ENCODE data around the gene TRIM54. TPM values are rescaled to one million over a fixed set of nuclear protein-coding genes. Genes with fewer than 3 reads are reported as not detected.
A peak's percentile ranks its signal among the peaks of the same experiment; 100 is the strongest.

Gene TRIM54, protein sequence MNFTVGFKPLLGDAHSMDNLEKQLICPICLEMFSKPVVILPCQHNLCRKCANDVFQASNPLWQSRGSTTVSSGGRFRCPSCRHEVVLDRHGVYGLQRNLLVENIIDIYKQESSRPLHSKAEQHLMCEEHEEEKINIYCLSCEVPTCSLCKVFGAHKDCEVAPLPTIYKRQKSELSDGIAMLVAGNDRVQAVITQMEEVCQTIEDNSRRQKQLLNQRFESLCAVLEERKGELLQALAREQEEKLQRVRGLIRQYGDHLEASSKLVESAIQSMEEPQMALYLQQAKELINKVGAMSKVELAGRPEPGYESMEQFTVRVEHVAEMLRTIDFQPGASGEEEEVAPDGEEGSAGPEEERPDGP
- total RNA-seq (under 1 TPM; 0.22 TPM), polyA plus RNA-seq (not detected)

DNA sequence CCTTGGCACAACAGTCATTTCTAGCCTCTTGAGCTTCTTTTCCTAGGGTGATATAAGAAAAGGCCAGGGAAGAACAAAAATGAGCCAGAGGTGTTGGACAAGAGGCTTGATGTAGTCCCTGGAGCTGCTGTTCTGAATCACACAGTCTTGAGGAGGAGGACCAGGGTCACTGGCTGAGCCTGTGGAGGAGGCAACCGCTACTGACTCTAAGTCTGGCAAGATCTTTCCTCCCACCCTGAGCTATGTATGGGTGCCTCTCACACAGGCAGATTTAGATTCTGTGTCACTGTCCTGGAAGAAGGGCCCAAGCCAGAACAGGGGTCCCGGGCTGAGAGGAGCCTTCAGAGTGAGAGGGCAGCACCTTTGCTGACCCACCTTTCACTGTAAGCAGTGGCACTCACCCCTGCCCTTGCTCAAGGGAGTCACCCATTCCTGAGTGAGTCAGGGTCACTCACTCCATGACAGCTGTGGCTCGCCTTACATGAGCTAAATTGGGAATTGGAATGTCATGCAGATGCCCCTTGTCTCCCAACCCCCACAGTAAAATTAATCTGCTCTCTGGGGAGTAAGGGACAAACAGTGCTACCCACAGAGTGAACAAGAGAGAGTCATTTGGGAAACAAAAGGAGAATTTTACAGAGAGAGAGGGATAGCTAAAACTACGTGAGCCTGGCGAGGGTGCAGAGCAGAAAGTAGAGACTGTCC is at the start of gene TRIM54:
TSS of gene TRIM54 (plus strand) at position 575 of the 705 bp plus-strand sequence. CDS start 303 bp downstream, outside the sequence.
- Mint-ChIP-seq H3K9me3 (no peaks in the 10 kb centered on the region), H3K27me3 (peaks cover 20 to 65% of the 10 kb centered on the region in 2 donors), H3K4me1 (peaks cover 2 to 5% (median 4%) of the 10 kb centered on the region in 3 donors), H3K27ac (peak within 1 kb of the TSS in 1 of 8 donors; percentile 36), H3K4me3 (no peak within 1 kb of the TSS), H3K36me3 (no peaks in the 10 kb centered on the region)
- no peaks in the 10 kb centered on the region for H3K36me3 ChIP-seq (ENCODE audit: insufficient read depth, low read length)
- H3K27me3 ChIP-seq (ENCODE audit: insufficient read depth, low read length, poor library complexity, severe bottlenecking), result no peaks in the 10 kb centered on the region
- no peak within 1 kb of the TSS for H3K4me3 ChIP-seq (ENCODE audit: low read length)
- ChIA-PET CTCF (interaction anchor here (1.2 to 4.7 kb wide), 4 partner anchors 17 to 321 kb away, joined by 10 to 84 read pairs (median 42); partner anchors contain the start of gene SLC30A3), POLR2A (interaction anchor here (0.6 kb wide), 1 partner anchor 201 kb away, joined by 4 read pairs; no protein-coding TSS in a partner anchor)
- H3K4me1 ChIP-seq (ENCODE audit: insufficient read depth, low read length), result no peaks in the 10 kb centered on the region
- DNase-seq, result no peak
- no peaks in the 10 kb centered on the region for H3K9me3 ChIP-seq (ENCODE audit: low read length)
- no peak within 1 kb of the TSS for H3K27ac ChIP-seq (ENCODE audit: low read depth, low read length)

DNA sequence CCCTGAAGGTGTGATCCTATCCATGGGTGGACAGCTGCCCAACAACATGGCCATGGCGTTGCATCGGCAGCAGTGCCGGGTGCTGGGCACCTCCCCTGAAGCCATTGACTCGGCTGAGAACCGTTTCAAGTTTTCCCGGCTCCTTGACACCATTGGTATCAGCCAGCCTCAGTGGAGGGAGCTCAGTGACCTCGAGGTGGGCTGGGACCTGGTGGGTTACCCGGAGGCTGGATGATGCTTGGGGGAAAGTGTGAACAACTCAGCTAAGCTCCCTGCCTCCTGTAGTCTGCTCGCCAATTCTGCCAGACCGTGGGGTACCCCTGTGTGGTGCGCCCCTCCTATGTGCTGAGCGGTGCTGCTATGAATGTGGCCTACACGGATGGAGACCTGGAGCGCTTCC is 48.9 kb upstream of the TRIM54 start:
- peaks cover 64% of the 10 kb centered on the region for H3K36me3 ChIP-seq (ENCODE audit: insufficient read depth, low read length)
- Mint-ChIP-seq H3K4me1 (no peaks in the 10 kb centered on the region), H3K4me3 (no peak overlapping the region), H3K27ac (no peak overlapping the region), H3K9me3 (no peaks in the 10 kb centered on the region), H3K36me3 (peaks cover 11 to 88% (median 26%) of the 10 kb centered on the region in 3 donors), H3K27me3 (no peaks in the 10 kb centered on the region)
- H3K4me1 ChIP-seq (ENCODE audit: insufficient read depth, low read length), result no peaks in the 10 kb centered on the region
- H3K4me3 ChIP-seq (ENCODE audit: low read length), result no peak overlapping the region
- no peaks in the 10 kb centered on the region for H3K27me3 ChIP-seq (ENCODE audit: insufficient read depth, low read length, poor library complexity, severe bottlenecking)
- H3K27ac ChIP-seq (ENCODE audit: low read depth, low read length), result no peak overlapping the region
- CTCF ChIA-PET, result no interaction called here
- H3K9me3 ChIP-seq (ENCODE audit: low read length), result no peaks in the 10 kb centered on the region
- no peak for DNase-seq
- POLR2A ChIA-PET, result no interaction called here

DNA sequence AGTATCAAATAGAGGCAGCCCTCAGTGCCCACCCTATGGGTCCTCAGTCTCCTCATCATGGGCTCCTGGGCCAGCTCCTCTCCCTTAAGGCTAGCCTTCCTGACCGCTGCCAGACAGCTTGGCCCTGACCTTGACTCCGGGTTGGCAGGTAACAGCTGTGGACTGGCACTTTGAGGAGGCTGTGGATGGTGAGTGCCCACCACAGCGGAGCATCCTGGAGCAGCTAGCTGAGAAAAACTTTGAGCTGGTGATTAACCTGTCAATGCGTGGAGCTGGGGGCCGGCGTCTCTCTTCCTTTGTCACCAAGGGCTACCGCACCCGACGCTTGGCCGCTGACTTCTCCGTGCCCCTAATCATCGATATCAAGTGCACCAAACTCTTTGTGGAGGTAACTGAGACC is 46.1 kb upstream of the TRIM54 start:
- Histone ChIP-seq H3K36me3 (ENCODE audit: insufficient read depth, low read length) (peaks cover 87% of the 10 kb centered on the region), H3K27me3 (ENCODE audit: insufficient read depth, low read length, poor library complexity, severe bottlenecking) (no peaks in the 10 kb centered on the region), H3K4me3 (ENCODE audit: low read length) (no peak overlapping the region), H3K9me3 (ENCODE audit: low read length) (no peaks in the 10 kb centered on the region), H3K4me1 (ENCODE audit: insufficient read depth, low read length) (no peaks in the 10 kb centered on the region), H3K27ac (ENCODE audit: low read depth, low read length) (no peak overlapping the region)
- peaks cover 11 to 97% (median 24%) of the 10 kb centered on the region in 3 donors for H3K36me3 Mint-ChIP-seq
- no peaks in the 10 kb centered on the region for H3K9me3 Mint-ChIP-seq
- ChIA-PET CTCF (interaction anchor here (0.7 kb wide), 1 partner anchor 43 kb away, joined by 3 read pairs; no protein-coding TSS in a partner anchor), POLR2A (no interaction called here)
- peaks cover 0 to under 1% (median 0%) of the 10 kb centered on the region in 3 donors for H3K4me1 Mint-ChIP-seq
- H3K4me3 Mint-ChIP-seq, result no peak overlapping the region
- DNase-seq, result no peak
- H3K27me3 Mint-ChIP-seq, result no peaks in the 10 kb centered on the region
- H3K27ac Mint-ChIP-seq, result no peak overlapping the region

DNA sequence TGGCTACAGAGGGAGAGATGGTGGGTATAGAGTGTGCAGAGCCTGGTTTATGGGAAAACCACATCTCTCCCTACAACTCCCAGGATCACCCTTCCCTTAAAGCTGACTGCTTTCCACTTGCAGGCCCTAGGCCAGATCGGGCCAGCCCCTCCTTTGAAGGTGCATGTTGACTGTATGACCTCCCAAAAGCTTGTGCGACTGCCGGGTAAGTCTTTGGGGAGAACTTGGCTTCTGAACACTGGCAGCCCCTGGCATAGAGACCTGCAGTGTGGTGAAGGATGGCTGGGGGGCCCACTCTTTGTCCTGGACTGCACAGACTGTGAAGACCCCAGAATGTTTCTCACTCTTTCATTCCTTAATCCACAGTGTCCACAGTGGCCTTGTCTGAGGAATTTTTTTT is 45.6 kb upstream of the TRIM54 start:
- no peak overlapping the region for H3K27ac Mint-ChIP-seq
- no peak overlapping the region for H3K27ac ChIP-seq (ENCODE audit: low read depth, low read length)
- CTCF ChIA-PET, result no interaction called here
- no peaks in the 10 kb centered on the region for H3K27me3 ChIP-seq (ENCODE audit: insufficient read depth, low read length, poor library complexity, severe bottlenecking)
- no peak for DNase-seq
- no peak overlapping the region for H3K4me3 Mint-ChIP-seq
- H3K4me3 ChIP-seq (ENCODE audit: low read length), result no peak overlapping the region
- H3K36me3 ChIP-seq (ENCODE audit: insufficient read depth, low read length), result peaks cover 87% of the 10 kb centered on the region
- no peaks in the 10 kb centered on the region for H3K9me3 ChIP-seq (ENCODE audit: low read length)
- no peaks in the 10 kb centered on the region for H3K4me1 ChIP-seq (ENCODE audit: insufficient read depth, low read length)
- POLR2A ChIA-PET, result no interaction called here
- H3K4me1 Mint-ChIP-seq, result peaks cover 0 to 3% (median 3%) of the 10 kb centered on the region in 3 donors
- H3K9me3 Mint-ChIP-seq, result no peaks in the 10 kb centered on the region
- no peaks in the 10 kb centered on the region for H3K27me3 Mint-ChIP-seq
- peaks cover 11 to 97% (median 23%) of the 10 kb centered on the region in 3 donors for H3K36me3 Mint-ChIP-seq

DNA sequence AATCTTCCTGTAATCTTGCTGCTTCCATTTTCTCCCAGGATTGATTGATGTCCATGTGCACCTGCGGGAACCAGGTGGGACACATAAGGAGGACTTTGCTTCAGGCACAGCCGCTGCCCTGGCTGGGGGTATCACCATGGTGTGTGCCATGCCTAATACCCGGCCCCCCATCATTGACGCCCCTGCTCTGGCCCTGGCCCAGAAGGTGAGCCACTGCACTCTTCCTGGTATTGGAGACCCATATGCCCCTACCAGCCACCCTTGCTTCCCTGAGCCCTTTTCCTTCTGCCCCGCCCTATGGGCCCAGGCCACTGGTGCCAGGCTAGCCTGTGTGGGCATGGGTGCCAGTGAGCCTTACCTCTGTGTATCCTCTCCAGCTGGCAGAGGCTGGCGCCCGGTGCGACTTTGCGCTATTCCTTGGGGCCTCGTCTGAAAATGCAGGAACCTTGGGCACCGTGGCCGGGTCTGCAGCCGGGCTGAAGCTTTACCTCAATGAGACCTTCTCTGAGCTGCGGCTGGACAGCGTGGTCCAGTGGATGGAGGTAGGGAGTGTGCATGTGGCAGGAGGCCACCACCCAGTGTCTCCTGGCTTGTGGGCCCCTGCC is 44.8 kb upstream of the TRIM54 start:
- H3K9me3 ChIP-seq (ENCODE audit: low read length), result no peaks in the 10 kb centered on the region
- peaks cover 79% of the 10 kb centered on the region for H3K36me3 ChIP-seq (ENCODE audit: insufficient read depth, low read length)
- no peaks in the 10 kb centered on the region for H3K27me3 ChIP-seq (ENCODE audit: insufficient read depth, low read length, poor library complexity, severe bottlenecking)
- peaks cover 11 to 97% (median 21%) of the 10 kb centered on the region in 3 donors for H3K36me3 Mint-ChIP-seq
- H3K9me3 Mint-ChIP-seq, result no peaks in the 10 kb centered on the region
- H3K27ac Mint-ChIP-seq, result no peak overlapping the region
- H3K4me1 Mint-ChIP-seq, result peaks cover 0 to 10% (median 3%) of the 10 kb centered on the region in 3 donors
- ChIA-PET POLR2A (no interaction called here), CTCF (no interaction called here)
- no peak for DNase-seq
- H3K27ac ChIP-seq (ENCODE audit: low read depth, low read length), result no peak overlapping the region
- H3K27me3 Mint-ChIP-seq, result no peaks in the 10 kb centered on the region
- H3K4me3 ChIP-seq (ENCODE audit: low read length), result no peak overlapping the region
- no peak overlapping the region for H3K4me3 Mint-ChIP-seq
- H3K4me1 ChIP-seq (ENCODE audit: insufficient read depth, low read length), result no peaks in the 10 kb centered on the region

DNA sequence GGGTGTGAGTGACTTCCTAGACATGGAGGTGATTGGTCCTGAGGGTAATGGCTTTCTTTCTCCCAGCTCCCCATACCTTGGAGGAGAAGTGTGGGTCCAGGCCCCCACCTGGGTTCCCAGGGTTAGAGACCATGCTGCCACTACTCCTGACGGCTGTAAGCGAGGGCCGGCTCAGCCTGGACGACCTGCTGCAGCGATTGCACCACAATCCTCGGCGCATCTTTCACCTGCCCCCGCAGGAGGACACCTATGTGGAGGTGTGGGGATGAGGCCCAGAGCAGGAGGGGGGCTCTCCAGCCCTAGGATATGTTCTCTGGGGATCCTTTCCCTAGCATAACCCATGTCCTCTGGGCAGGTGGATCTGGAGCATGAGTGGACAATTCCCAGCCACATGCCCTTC is 43.3 kb upstream of the TRIM54 start:
- peak overlapping the region in 1 of 8 donors; percentile 70 for H3K27ac Mint-ChIP-seq
- Histone ChIP-seq H3K9me3 (ENCODE audit: low read length) (no peaks in the 10 kb centered on the region), H3K4me3 (ENCODE audit: low read length) (no peak overlapping the region), H3K4me1 (ENCODE audit: insufficient read depth, low read length) (no peaks in the 10 kb centered on the region), H3K27me3 (ENCODE audit: insufficient read depth, low read length, poor library complexity, severe bottlenecking) (no peaks in the 10 kb centered on the region), H3K27ac (ENCODE audit: low read depth, low read length) (no peak overlapping the region), H3K36me3 (ENCODE audit: insufficient read depth, low read length) (peaks cover 77% of the 10 kb centered on the region)
- CTCF ChIA-PET, result no interaction called here
- no peaks in the 10 kb centered on the region for H3K27me3 Mint-ChIP-seq
- no peak overlapping the region for H3K4me3 Mint-ChIP-seq
- H3K36me3 Mint-ChIP-seq, result peaks cover 6 to 97% (median 16%) of the 10 kb centered on the region in 3 donors
- POLR2A ChIA-PET, result no interaction called here
- peaks cover 0 to 10% (median 3%) of the 10 kb centered on the region in 3 donors for H3K4me1 Mint-ChIP-seq
- no peaks in the 10 kb centered on the region for H3K9me3 Mint-ChIP-seq
- no peak for DNase-seq

DNA sequence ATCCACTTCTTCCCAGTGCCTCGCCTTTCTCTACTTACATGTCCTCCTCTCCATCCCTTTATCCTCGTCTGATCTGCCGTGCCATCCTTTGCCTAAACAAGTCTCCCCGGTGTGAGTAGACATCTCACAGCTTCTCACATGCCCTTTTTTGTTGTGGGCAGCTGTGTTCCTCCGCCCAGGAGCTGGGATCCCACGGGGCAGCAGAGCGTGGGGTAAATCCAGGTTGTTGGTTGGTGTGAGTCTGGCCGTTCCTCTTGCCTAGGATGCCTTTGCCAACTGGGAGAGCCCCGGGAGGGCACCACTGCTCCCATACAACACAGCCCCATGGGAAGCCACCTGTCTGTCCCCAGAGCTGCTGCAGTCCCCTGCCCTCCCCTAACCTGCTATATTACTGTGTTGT is 41.8 kb upstream of the TRIM54 start:
- Mint-ChIP-seq H3K9me3 (no peaks in the 10 kb centered on the region), H3K4me1 (peaks cover 0 to 10% (median 3%) of the 10 kb centered on the region in 3 donors), H3K27me3 (no peaks in the 10 kb centered on the region), H3K27ac (no peak overlapping the region), H3K36me3 (peaks cover 0 to 88% (median 11%) of the 10 kb centered on the region in 3 donors), H3K4me3 (no peak overlapping the region)
- Histone ChIP-seq H3K36me3 (ENCODE audit: insufficient read depth, low read length) (peaks cover 63% of the 10 kb centered on the region), H3K4me3 (ENCODE audit: low read length) (no peak overlapping the region), H3K27me3 (ENCODE audit: insufficient read depth, low read length, poor library complexity, severe bottlenecking) (no peaks in the 10 kb centered on the region), H3K4me1 (ENCODE audit: insufficient read depth, low read length) (no peaks in the 10 kb centered on the region), H3K27ac (ENCODE audit: low read depth, low read length) (no peak overlapping the region), H3K9me3 (ENCODE audit: low read length) (no peaks in the 10 kb centered on the region)
- CTCF ChIA-PET, result no interaction called here
- POLR2A ChIA-PET, result no interaction called here
- DNase-seq, result no peak

Measured in CD8-positive, alpha-beta memory T cell (primary cell).